ENCODE data around the gene GPC2.
A peak's percentile ranks its signal among the peaks of the same experiment; 100 is the strongest.

Gene GPC2

GRCh38 chr7:100167912-100168323 is 9.3 kb downstream of the GPC2 start:
- Histone ChIP-seq H3K27me3 (ENCODE audit: control insufficient read depth, insufficient read depth, low read length) (no peaks in the 10 kb centered on the region), H3K9me3 (ENCODE audit: control insufficient read depth, low read length) (no peaks in the 10 kb centered on the region), H3K9ac (no peak overlapping the region), H3K4me1 (peaks cover 6% of the 10 kb centered on the region), H3K27ac (no peak overlapping the region), H3K4me3 (ENCODE audit: low read depth, low read length) (peak overlapping the region; percentile 9), H3K36me3 (ENCODE audit: control insufficient read depth, insufficient read depth, low read length) (no peaks in the 10 kb centered on the region), H3K4me2 (ENCODE audit: low read length) (peak overlapping the region; percentile 36), H2AFZ (peak overlapping the region; percentile 84), H3K79me2 (no peaks in the 10 kb centered on the region)
- TF ChIP-seq CTCF (IDR thresholded peaks at IDR 0.05) = no peak

DNA sequence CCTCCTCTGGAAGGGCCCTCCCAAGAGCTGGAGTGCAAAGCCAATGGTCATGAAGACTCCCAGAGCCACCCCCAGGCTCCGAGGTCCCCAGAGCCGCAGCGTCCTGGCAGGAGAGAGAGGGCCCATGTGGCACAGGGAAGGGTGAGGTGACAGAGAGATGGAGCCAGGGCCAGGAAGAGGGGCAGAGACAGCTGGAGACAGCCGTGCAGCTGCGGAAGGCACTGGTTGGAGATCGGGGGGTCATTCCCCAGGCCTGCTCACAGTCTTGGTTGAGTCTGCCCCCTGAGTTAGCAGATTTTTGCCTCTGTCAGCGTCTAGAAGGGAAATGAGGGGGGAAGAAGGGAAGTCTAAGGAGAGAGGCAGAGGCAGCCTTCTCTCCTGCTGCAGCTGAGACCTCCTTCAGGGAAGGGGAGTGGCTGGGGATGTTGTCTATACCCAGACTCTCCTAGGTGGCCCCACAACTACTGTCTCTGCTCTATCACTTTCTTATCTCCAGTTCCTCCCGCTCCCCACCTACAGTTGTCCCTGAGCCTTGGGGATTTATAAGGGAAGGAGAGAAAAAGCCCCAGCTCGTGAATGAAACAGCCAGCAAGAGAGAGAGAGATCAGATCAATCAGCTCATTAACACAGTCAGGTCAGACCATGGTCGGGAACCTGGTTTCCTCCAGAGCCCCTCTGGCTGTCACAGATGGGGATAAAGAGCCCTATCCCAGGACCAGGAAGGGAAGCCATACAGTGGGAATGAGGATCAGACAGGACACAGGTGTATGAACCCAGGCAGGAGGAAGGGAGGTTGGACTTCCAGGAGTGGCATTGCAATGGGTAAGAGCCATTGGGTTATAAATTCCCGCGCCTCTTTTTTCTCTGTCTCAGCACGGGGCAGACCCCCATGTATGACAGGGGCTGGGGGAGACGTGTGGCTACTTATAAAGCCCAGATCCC is 9.9 kb downstream of the GPC2 start:
- no peak overlapping the region for H3K4me3 ChIP-seq (ENCODE audit: low read depth, low read length)

DNA sequence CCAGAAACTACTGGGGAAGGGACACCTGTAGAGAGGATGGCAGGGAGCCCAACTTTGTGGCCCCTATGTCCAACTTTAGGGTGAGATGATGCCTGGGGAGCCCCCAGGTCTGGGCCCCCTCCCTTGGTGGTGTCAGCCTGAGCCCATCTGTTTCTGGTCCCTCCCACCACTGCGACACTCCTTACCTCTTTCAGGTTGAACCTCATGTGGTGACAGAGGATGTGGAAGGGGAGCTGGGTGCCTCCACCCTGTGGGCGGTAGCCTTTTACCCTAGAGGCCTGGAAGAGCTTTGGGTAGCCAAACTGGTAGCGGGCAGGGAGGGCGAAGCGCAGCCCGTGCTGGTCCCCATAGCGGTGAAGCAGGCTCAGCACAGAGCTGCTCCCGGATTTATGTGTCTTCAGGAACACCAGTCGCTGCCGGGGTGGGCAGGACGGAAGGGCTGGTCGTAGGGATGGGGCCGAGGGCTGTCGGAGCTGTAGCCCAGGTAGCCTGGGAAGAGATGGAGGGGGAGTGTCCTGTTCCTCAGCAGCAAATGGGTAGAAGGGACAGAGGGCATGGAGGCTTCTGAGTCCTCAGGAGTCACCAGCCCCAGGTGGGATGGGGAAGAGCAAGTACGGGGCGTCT is 10.8 kb downstream of the GPC2 start:
- H3K27ac ChIP-seq = no peak overlapping the region
- no peaks in the 10 kb centered on the region for H3K36me3 ChIP-seq (ENCODE audit: control insufficient read depth, insufficient read depth, low read length)
- no peak for TF ChIP-seq CTCF (IDR thresholded peaks at IDR 0.05)
- H3K27me3 ChIP-seq (ENCODE audit: control insufficient read depth, insufficient read depth, low read length) = no peaks in the 10 kb centered on the region
- H3K79me2 ChIP-seq = no peaks in the 10 kb centered on the region
- peaks cover 6% of the 10 kb centered on the region for H3K4me1 ChIP-seq
- no peak overlapping the region for H3K4me3 ChIP-seq (ENCODE audit: low read depth, low read length)
- H2AFZ ChIP-seq = no peak overlapping the region
- H3K4me2 ChIP-seq (ENCODE audit: low read length) = no peak overlapping the region
- no peaks in the 10 kb centered on the region for H3K9me3 ChIP-seq (ENCODE audit: control insufficient read depth, low read length)
- no peak overlapping the region for H3K9ac ChIP-seq

More for the DNA sequence above, 9.9 kb downstream of the GPC2 start:
- Histone ChIP-seq H3K27me3 (ENCODE audit: control insufficient read depth, insufficient read depth, low read length) (no peaks in the 10 kb centered on the region), H3K9me3 (ENCODE audit: control insufficient read depth, low read length) (no peaks in the 10 kb centered on the region), H3K4me1 (peaks cover 6% of the 10 kb centered on the region), H3K36me3 (ENCODE audit: control insufficient read depth, insufficient read depth, low read length) (no peaks in the 10 kb centered on the region), H2AFZ (peak overlapping the region; percentile 84), H3K4me2 (ENCODE audit: low read length) (no peak overlapping the region), H3K79me2 (no peaks in the 10 kb centered on the region), H3K27ac (no peak overlapping the region), H3K9ac (no peak overlapping the region)
- no peak for TF ChIP-seq CTCF (IDR thresholded peaks at IDR 0.05)

- H3K4me2 ChIP-seq (ENCODE audit: low read length) = no peak overlapping the region
- no peak overlapping the region for H3K9ac ChIP-seq
- peaks cover 6% of the 10 kb centered on the region for H3K4me1 ChIP-seq
- H3K9me3 ChIP-seq (ENCODE audit: control insufficient read depth, low read length) = no peaks in the 10 kb centered on the region
- H3K27ac ChIP-seq = no peak overlapping the region
- H2AFZ ChIP-seq = no peak overlapping the region
- H3K27me3 ChIP-seq (ENCODE audit: control insufficient read depth, insufficient read depth, low read length) = no peaks in the 10 kb centered on the region
- H3K4me3 ChIP-seq (ENCODE audit: low read depth, low read length) = no peak overlapping the region
- H3K36me3 ChIP-seq (ENCODE audit: control insufficient read depth, insufficient read depth, low read length) = no peaks in the 10 kb centered on the region
- no peak for TF ChIP-seq CTCF (IDR thresholded peaks at IDR 0.05)
- no peaks in the 10 kb centered on the region for H3K79me2 ChIP-seq
These were observed 13.3 kb downstream of the GPC2 start for GRCh38 chr7:100163871-100164270.
